AG04450 (cell line): ENCODE measurements around the gene PHKA1. TPM values are rescaled to one million over a fixed set of nuclear protein-coding genes. Genes with fewer than 3 reads are reported as not detected.
A peak's percentile ranks its signal among the peaks of the same experiment; 100 is the strongest.
"Not testable (repeated sequence)": the region's sequence is repeated elsewhere in the genome, so short reads cannot be mapped to it uniquely, and the experiment has no call there.

Source experiments
- CTCF ChIA-PET: fragments of 300-600, 350-600 bp; formaldehyde crosslinking; extraction: SDS; loops from one replicate; lab custom pipeline; 2022; ENCODE audit warnings: antibody characterized with exemption, inconsistent platforms; lab: Charles Lee
- POLR2A ChIA-PET: fragments of 350-600 bp; formaldehyde crosslinking; extraction: SDS; loops from one replicate; lab custom pipeline; 2021; ENCODE audit warnings: antibody characterized with exemption, inconsistent platforms; lab: Yijun Ruan, JAX
- DNase-seq: peaks from one replicate; pipeline ENCODE4 v3.0.0-alpha.2; 2011; ENCODE audit warnings: low read depth, low spot score
- H3K27ac ChIP-seq: one replicate; pipeline ENCODE4 v1.5.1; 2012; ENCODE audit warnings: low read depth, low read length, control low read depth
- H3K27me3 ChIP-seq: one replicate; pipeline ENCODE4 v1.6.0; 2012; ENCODE audit warnings: low read length; ENCODE audit not compliant: control insufficient read depth, insufficient read depth
- H3K4me3 ChIP-seq: 2 replicates; pipeline ENCODE4 v1.5.1; 2011; ENCODE audit warnings: mild to moderate bottlenecking, low read depth, low read length, control low read depth
- H3K9me3 ChIP-seq: 2 replicates; pipeline ENCODE4 v1.5.1; 2012; ENCODE audit warnings: low read length; ENCODE audit not compliant: control insufficient read depth, insufficient read depth
- polyA minus RNA-seq: library from RNA; depleted of rRNA, polyadenylated mRNA; stranded (reverse); fragments of >200 nt; gene quantifications from 2 replicates; pipeline ENCODE4 v1.2.3, GENCODE V29; 2011; rRNA and poly(A)+ RNA removed
- polyA plus RNA-seq: library from polyadenylated mRNA; depleted of rRNA; stranded (reverse); fragments of >200 nt; gene quantifications from 2 replicates; pipeline ENCODE4 v1.2.3, GENCODE V29; 2011; rRNA removed
- TF ChIP-seq, protein P1 (sequence below): IDR thresholded peaks from 2 replicates; pipeline ENCODE4 v1.5.1; 2011; ENCODE audit warnings: low read depth, low read length, control low read depth, inconsistent platforms

The PHKA1 gene
- polyA plus RNA-seq (4.5 and 4.9 TPM in 2 replicates), polyA minus RNA-seq (4.9 and 5.1 TPM in 2 replicates)

DNA sequence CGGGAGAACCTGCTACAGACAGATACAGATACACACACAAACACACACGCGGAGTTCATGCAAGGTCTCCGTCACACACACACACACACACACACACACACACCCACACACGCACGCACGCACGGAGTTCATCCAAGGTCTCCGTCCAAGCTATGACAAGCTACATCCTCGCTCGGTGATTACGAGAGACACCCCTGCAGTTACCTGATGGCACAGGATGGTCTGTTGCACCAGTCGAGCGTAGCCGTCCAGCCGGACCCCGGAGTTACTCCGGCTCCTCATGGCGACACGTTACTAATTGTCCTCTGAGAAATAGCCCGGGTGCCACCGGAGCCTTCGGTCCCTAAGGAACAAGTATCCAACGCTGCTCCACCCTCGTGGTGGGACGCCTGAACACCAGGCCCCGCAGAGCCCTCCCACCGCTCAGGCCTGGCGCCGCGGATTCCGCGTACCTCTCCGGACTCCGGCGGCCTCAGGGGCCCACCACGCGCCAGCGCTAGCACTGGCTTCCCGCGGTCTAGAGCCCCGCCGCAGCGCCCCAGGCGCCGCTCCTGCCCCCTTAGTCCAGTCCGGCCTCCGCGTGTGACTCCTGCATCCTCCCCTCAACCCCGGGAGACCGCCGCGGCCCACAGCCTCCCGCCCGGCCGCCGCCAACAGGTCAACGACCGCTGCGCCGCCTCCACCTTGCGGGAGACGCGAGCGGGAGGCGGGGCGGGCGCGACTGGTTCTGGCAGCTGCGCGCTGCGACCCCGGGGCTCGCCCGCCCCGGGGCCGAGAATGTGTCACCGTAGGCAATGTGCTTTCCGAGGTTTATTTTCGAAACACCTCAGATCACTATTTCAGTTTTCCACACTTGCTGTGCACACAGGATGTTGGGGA lies at the start of gene PHKA1:
Gene PHKA1 (minus strand): TSS at position 708 of the 879 bp plus-strand sequence. CDS start 426 bp downstream, at position 282.
- H3K9me3 ChIP-seq, H3K27me3 ChIP-seq, DNase-seq, CTCF ChIA-PET: not testable (repeated sequence)
- peak within 1 kb of the TSS; percentile 59 for H3K4me3 ChIP-seq
- H3K27ac ChIP-seq, result peak within 1 kb of the TSS; percentile 61
- POLR2A ChIA-PET, result interaction anchor here (1.2 kb wide), 1 partner anchor 436 kb away, joined by 3 read pairs; the partner anchor contains the start of gene RPS4X

DNA sequence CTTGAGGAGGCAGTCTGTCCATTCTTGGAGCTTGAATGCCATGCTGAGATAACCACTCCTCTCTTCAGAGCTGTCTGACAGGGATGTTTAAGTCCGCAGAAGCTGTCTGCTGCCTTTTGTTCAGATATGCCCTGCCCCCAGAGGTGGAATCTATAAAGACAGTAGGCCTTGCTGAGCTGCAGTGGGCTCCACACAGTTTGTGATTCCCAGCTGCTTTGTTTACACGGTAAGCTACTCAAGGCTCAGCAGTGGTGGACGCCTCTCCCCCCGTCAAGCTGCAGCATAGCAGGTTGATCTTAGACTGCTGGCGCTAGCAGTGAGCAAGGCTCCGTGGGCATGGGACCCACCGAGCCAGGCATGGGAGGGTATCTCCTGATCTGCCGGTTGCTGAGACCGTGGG lies 46.3 kb upstream of the PHKA1 start:
- H3K4me3 ChIP-seq, DNase-seq, H3K9me3 ChIP-seq, H3K27ac ChIP-seq, POLR2A ChIA-PET, CTCF ChIA-PET, H3K27me3 ChIP-seq: not testable (repeated sequence)

DNA sequence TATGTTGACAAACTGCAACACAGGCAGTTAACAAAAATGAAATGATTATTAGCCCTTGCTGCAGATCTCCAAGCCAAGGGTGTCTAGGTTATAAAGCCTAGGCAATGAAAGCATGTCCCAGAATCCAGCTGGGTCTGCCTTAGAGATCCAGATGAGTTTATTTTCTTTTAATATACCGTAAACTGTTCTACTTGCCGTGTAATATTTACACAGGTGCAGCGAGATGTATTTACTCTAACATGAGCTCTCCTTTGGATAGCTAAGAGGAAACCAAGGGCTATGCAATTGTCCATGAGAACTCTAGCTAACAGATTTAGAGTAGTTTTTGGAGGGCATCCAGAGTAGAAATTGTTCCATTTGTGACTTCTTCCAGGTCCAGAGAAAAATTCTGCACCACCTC lies 34.4 kb upstream of the PHKA1 start:
- DNase-seq, H3K27ac ChIP-seq, H3K4me3 ChIP-seq, H3K27me3 ChIP-seq, POLR2A ChIA-PET, H3K9me3 ChIP-seq, CTCF ChIA-PET: not testable (repeated sequence)

DNA sequence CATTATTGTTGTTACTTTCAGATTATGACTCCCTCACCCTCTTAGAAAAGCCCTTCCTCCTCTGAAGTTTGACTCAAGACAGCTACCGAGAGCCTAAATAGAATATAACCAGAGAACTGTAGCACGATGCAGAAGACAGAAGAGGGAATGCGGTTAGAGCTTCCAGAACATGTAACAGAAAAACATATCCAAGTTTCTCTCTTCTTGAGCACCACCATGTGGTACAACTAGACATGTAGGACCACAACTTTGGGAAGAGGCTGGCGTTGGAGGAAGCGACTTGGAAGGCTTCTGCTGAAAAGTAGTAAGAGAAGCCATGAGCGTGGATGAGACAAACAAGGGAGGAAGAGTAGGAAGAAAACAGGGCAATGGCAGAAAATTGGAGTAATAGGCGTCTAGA lies 31.4 kb upstream of the PHKA1 start:
- H3K27me3 ChIP-seq, DNase-seq, POLR2A ChIA-PET, H3K27ac ChIP-seq, H3K9me3 ChIP-seq, CTCF ChIA-PET, H3K4me3 ChIP-seq: not testable (repeated sequence)

DNA sequence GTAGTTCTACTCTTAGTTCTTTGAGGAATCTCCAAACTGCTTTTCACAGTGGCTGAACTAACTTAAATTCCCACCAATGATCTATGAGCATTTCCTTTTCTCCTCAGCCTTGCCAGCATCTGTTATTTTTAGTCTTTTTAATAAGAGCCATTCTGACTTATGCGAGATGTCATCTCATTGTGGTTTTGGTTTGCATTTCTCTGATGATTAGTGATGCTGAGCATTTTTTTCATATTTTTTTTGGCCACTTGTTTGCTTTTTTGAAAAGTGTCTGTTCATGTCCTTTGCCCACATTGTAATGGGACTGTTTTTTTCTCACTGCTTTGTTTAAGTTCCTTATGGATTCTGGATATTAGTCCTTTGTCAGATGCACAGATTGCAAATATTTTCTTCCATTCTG lies 21.5 kb upstream of the PHKA1 start:
- POLR2A ChIA-PET, result no interaction called here

DNA sequence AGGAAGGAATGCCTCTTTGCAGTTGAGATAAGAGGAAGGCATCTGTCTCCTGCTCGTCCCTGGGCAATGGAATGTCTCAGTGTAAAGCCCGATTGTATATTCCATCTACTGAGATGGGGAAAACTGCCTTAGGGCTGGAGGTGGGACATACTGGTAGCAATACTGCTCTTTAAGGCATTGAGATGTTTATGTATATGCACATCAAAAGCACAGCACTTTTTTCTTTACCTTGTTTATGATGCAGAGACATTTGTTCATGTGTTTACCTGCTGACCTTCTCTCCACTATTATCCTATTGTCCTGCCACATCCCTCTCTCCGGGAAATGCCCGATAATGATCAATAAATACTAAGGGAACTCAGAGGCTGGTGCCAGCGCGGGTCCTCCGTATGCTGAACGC lies 19.5 kb upstream of the PHKA1 start:
- H3K27ac ChIP-seq, H3K9me3 ChIP-seq, H3K27me3 ChIP-seq, POLR2A ChIA-PET, H3K4me3 ChIP-seq, DNase-seq, CTCF ChIA-PET: not testable (repeated sequence)

More for the DNA sequence above, 21.5 kb upstream of the PHKA1 start:
- H3K9me3 ChIP-seq, result no peaks in the 10 kb centered on the region
- no peak overlapping the region for H3K4me3 ChIP-seq
- no peaks in the 10 kb centered on the region for H3K27me3 ChIP-seq
- TF ChIP-seq, protein P1, sequence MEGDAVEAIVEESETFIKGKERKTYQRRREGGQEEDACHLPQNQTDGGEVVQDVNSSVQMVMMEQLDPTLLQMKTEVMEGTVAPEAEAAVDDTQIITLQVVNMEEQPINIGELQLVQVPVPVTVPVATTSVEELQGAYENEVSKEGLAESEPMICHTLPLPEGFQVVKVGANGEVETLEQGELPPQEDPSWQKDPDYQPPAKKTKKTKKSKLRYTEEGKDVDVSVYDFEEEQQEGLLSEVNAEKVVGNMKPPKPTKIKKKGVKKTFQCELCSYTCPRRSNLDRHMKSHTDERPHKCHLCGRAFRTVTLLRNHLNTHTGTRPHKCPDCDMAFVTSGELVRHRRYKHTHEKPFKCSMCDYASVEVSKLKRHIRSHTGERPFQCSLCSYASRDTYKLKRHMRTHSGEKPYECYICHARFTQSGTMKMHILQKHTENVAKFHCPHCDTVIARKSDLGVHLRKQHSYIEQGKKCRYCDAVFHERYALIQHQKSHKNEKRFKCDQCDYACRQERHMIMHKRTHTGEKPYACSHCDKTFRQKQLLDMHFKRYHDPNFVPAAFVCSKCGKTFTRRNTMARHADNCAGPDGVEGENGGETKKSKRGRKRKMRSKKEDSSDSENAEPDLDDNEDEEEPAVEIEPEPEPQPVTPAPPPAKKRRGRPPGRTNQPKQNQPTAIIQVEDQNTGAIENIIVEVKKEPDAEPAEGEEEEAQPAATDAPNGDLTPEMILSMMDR, result no peak
- CTCF ChIA-PET, result no interaction called here
- DNase-seq, result no peak
- no peak overlapping the region for H3K27ac ChIP-seq

DNA sequence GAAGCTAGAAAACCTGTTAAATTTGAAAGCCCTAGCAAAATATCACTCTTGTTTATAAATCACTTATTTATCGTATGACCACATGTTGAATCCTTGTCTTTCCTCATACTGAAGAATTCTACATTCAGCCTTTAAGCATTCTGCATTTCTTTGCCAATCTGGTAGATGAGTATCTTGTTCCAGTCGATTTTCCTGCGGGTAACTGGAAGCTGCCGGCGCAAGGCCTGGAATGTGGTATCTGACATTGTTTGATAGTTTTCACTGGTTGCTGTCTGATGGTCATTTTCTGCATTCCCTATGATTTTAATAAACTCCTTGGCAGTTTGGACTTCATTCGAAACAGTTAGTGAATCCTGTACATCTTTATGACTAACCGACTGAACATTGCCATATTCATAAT lies 13.7 kb upstream of the PHKA1 start:
- no peaks in the 10 kb centered on the region for H3K9me3 ChIP-seq
- H3K27me3 ChIP-seq, result no peaks in the 10 kb centered on the region
- no peak for DNase-seq
- TF ChIP-seq, protein P1, result no peak
- H3K4me3 ChIP-seq, result no peak overlapping the region
- POLR2A ChIA-PET, result no interaction called here
- H3K27ac ChIP-seq, result no peak overlapping the region
- CTCF ChIA-PET, result no interaction called here
